Naive thymus-derived CD4-positive, alpha-beta T cell (primary cell): ENCODE data around the gene PHACTR4. TPM values are rescaled to one million over a fixed set of nuclear protein-coding genes. Genes with fewer than 3 reads are reported as not detected.
"Not testable (repeated sequence)": the region's sequence is repeated elsewhere in the genome, so short reads cannot be mapped to it uniquely, and the experiment has no call there.

Source experiments
- ATAC-seq: fragments of 150-1000 bp; cut with Tn5 transposase; 2 replicates; pipeline ENCODE4 v1.10.0; 2021; ENCODE audit warnings: mild to moderate bottlenecking, moderate library complexity
- CTCF ChIA-PET: fragments of 350-600 bp; sonication (Branson Sonifier 250); formaldehyde crosslinking; loops from one replicate; lab custom pipeline; 2021; ENCODE audit warnings: antibody characterized with exemption; lab: Charles Lee
- POLR2A ChIA-PET: fragments of 350-600 bp; sonication (Branson Sonifier 250); formaldehyde crosslinking; loops from one replicate; lab custom pipeline; 2021; ENCODE audit warnings: antibody characterized with exemption, inconsistent platforms; lab: Charles Lee
- DNase-seq, 9 donors: peaks; one replicate each; pipeline versions ENCODE4 v3.0.0 to v3.0.0-alpha.2; 2020 to 2022; ENCODE audit warnings: mixed read lengths in 1 of 9
- H3K27ac ChIP-seq: one replicate; pipeline ENCODE4 v1.7.0; 2013; ENCODE audit warnings: mild to moderate bottlenecking, low read depth, low read length, moderate library complexity
- H3K27me3 ChIP-seq, 2 donors: one replicate each; pipeline ENCODE4 v1.7.0; 2013; ENCODE audit warnings: low read length in 2 of 2, mild to moderate bottlenecking in 2 of 2, moderate library complexity in 2 of 2; ENCODE audit not compliant: control insufficient read depth in 2 of 2, insufficient read depth in 2 of 2
- H3K36me3 ChIP-seq, 3 experiments: 1 replicate in 2 of 3; 2 replicates in 1 of 3; pipeline ENCODE4 v1.7.0; 2013; ENCODE audit warnings: low read length in 3 of 3, mild to moderate bottlenecking in 3 of 3, moderate library complexity in 1 of 3; ENCODE audit not compliant: insufficient read depth in 3 of 3, control insufficient read depth in 2 of 3
- H3K4me1 ChIP-seq, 2 donors: one replicate each; pipeline ENCODE4 v1.7.0; 2013; ENCODE audit warnings: low read length in 2 of 2, mild to moderate bottlenecking in 2 of 2, moderate library complexity in 1 of 2; ENCODE audit not compliant: control insufficient read depth in 2 of 2, insufficient read depth in 2 of 2
- H3K4me3 ChIP-seq: 2 replicates; pipeline ENCODE4 v1.7.0; 2013; ENCODE audit warnings: mild to moderate bottlenecking, low read length
- H3K9me3 ChIP-seq, 3 experiments: 1 replicate in 2 of 3; 2 replicates in 1 of 3; pipeline ENCODE4 v1.7.0; 2013; ENCODE audit warnings: low read length in 3 of 3; ENCODE audit not compliant: control insufficient read depth in 2 of 3
- H3K27ac Mint-ChIP-seq, 9 donors: one replicate each; pipeline ENCODE4 v1.8.0; 2020 to 2022; ENCODE audit warnings: mixed read lengths in 9 of 9, mild to moderate bottlenecking in 8 of 9, moderate library complexity in 5 of 9, inconsistent platforms in 2 of 9
- H3K27me3 Mint-ChIP-seq, 5 donors: one replicate each; pipeline ENCODE4 v1.8.0; 2021 to 2022; ENCODE audit warnings: mixed read lengths in 5 of 5, mild to moderate bottlenecking in 1 of 5
- H3K36me3 Mint-ChIP-seq, 5 donors: one replicate each; pipeline ENCODE4 v1.8.0; 2020 to 2022; ENCODE audit warnings: mixed read lengths in 5 of 5, mild to moderate bottlenecking in 3 of 5, inconsistent platforms in 1 of 5
- H3K4me1 Mint-ChIP-seq, 7 donors: one replicate each; pipeline ENCODE4 v1.8.0; 2020 to 2022; ENCODE audit warnings: mixed read lengths in 7 of 7, mild to moderate bottlenecking in 3 of 7, inconsistent platforms in 1 of 7
- H3K4me3 Mint-ChIP-seq, 10 donors: one replicate each; pipeline ENCODE4 v1.8.0; 2020 to 2022; ENCODE audit warnings: mild to moderate bottlenecking in 10 of 10, mixed read lengths in 10 of 10, moderate library complexity in 6 of 10, inconsistent platforms in 2 of 10
- H3K9me3 Mint-ChIP-seq, 11 donors: one replicate each; pipeline ENCODE4 v1.8.0; 2020 to 2022; ENCODE audit warnings: mixed read lengths in 11 of 11, mild to moderate bottlenecking in 4 of 11, inconsistent platforms in 1 of 11, moderate library complexity in 1 of 11
- intact Hi-C, 2 donors: fragments of 100-400 bp; cut with micrococcal nuclease; formaldehyde crosslinking; loops; one replicate each; pipeline ENCODE4 v1.15.1; 2023
- polyA plus RNA-seq, 2 donors: library from polyadenylated mRNA; unstranded; fragments of 300-500 nt; fragmentation: Illumina TruSeq; gene quantifications; one replicate each; pipeline ENCODE4 v1.2.3, GENCODE V29; 2021
- total RNA-seq, 6 experiments: library from RNA in 5 of 6; stranded (reverse) in 5 of 6; gene quantifications; 1 replicate in 5 of 6; 2 replicates in 1 of 6; pipeline ENCODE4 v1.2.3 and lab custom pipeline; 2021 to 2026

Gene PHACTR4
- total and polyA plus RNA-seq, 7 experiments from 2014 or later, result 8.5 to 29.0 (median 23.0) TPM

DNA sequence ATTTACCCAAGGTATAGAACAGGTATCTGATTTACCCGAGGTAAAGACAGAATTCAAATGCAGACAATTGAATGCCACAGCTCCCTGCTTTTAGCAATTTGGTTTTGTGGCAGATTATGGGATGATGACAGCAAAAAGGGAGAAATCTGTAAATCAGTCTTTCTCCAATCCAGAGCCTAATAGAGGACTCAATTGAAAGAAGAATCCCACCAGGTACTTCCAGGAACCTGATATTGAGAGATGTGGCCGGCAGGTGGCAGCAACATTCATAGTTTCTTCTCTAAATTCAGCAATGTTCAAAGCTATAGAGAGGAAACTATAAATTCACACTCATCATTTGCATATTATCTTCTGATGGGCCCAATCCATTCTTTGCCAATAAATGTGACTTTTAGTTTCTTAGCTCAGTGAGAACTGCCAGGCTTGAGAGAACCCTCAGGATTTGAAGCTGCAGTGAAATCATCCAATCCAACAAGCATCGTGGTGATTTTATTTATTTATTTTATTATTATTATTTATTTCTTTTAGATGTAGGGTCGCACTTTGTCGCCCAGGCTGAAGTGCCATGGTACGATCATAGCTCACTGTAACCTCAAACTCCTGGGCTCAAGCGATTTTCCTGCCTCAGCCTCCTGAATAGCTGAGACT, 9.8 kb upstream of the PHACTR4 start:
- Mint-ChIP-seq H3K4me1 (peaks cover 0 to 4% (median 0%) of the 10 kb centered on the region in 7 donors), H3K36me3 (no peaks in the 10 kb centered on the region), H3K27me3 (peaks cover 0 to 9% (median 0%) of the 10 kb centered on the region in 5 donors), H3K27ac (no peak overlapping the region), H3K4me3 (no peak overlapping the region), H3K9me3 (peaks cover 0 to 1% (median 0%) of the 10 kb centered on the region in 11 donors)
- ATAC-seq, result peak; percentile 80
- no peaks in the 10 kb centered on the region for H3K9me3 ChIP-seq
- H3K27ac ChIP-seq, result no peak overlapping the region
- POLR2A ChIA-PET, result interaction anchor here (0.7 to 1.6 kb wide), 4 partner anchors 9 to 476 kb away, joined by 3 to 10 read pairs (median 4); partner anchors contain the start of gene TAF12
- CTCF ChIA-PET, result interaction anchor here (0.5 to 4.0 kb wide), 15 partner anchors 11 to 680 kb away, joined by 3 to 29 read pairs (median 3); partner anchors contain the start of gene PHACTR4
- H3K4me1 ChIP-seq, result no peaks in the 10 kb centered on the region
- H3K36me3 ChIP-seq, result no peaks in the 10 kb centered on the region
- intact Hi-C loops, result loop anchor here (1.0 to 2.0 kb wide), 3 partner anchors 111 to 518 kb away; no protein-coding TSS in a partner anchor
- H3K27me3 ChIP-seq, result no peaks in the 10 kb centered on the region
- DNase-seq, result peak; percentile 26 to 67 (median 54)
- H3K4me3 ChIP-seq, result no peak overlapping the region

DNA sequence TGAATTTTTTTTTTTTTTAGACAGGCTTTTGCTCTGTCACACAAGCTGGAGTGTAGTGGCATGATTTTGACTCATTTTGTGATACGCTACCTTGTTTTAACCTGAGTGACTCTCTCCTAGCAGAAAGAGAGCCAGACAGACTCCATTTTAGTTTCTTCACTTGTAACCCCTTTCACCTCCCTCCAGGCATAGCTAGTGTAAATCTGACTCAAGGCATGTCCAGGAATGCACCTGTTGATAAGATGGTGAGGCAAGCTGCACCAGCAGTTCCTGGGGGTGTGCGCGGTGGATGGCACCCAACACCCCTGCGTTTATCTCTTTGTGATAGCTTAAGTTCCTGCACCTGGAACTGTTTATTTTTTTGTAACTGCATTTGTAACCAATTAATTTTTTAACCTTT, 4.7 kb upstream of the PHACTR4 start:
- no peak overlapping the region for H3K4me3 ChIP-seq
- ATAC-seq, result no peak
- Mint-ChIP-seq H3K9me3 (no peaks in the 10 kb centered on the region), H3K4me1 (peaks cover 0 to 10% (median 9%) of the 10 kb centered on the region in 7 donors), H3K36me3 (no peaks in the 10 kb centered on the region), H3K27me3 (peaks cover 0 to 8% (median 0%) of the 10 kb centered on the region in 5 donors), H3K4me3 (no peak overlapping the region), H3K27ac (no peak overlapping the region)
- H3K9me3 ChIP-seq, result no peaks in the 10 kb centered on the region
- H3K27ac ChIP-seq, result no peak overlapping the region
- peaks cover 4 to 6% of the 10 kb centered on the region in 2 donors for H3K4me1 ChIP-seq
- H3K36me3 ChIP-seq, result peaks cover 0 to 5% (median 0%) of the 10 kb centered on the region in 3 experiments
- DNase-seq, result no peak
- ChIA-PET POLR2A (interaction anchor here (0.6 kb wide), 2 partner anchors 159 to 1646 kb away, joined by 3 read pairs; no protein-coding TSS in a partner anchor), CTCF (no interaction called here)
- H3K27me3 ChIP-seq, result no peaks in the 10 kb centered on the region
- intact Hi-C loops, result loop anchor here (5.0 kb wide), 2 partner anchors 142 to 277 kb away; partner anchors contain the start of genes RCC1 (in 1 of the 2) and TAF12 (in 1 of the 2)

DNA sequence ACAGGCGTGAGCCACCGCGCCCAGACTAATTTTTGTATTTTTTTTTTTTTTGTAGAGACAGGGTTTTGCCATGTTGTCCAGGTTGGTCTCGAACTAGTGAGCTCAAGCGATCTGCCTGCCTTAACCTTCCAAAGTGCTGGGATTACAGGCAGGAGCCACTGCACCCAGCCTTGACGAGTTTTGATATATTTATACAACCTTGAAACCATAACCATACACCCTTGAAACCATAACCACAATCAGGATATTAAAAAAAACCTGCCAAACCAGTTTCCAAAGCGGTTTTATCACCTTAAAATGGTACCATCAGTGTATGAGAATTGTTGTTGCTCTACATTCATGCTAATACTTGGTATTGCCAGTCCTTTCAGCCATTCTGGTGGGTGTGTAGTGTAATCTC, 3.7 kb upstream of the PHACTR4 start:
- Histone ChIP-seq H3K27ac (no peak overlapping the region), H3K9me3 (no peaks in the 10 kb centered on the region), H3K4me3 (no peak overlapping the region), H3K4me1 (peaks cover 9 to 11% of the 10 kb centered on the region in 2 donors), H3K27me3 (no peaks in the 10 kb centered on the region), H3K36me3 (peaks cover 0 to 7% (median 0%) of the 10 kb centered on the region in 3 experiments)
- no peaks in the 10 kb centered on the region for H3K9me3 Mint-ChIP-seq
- no peaks in the 10 kb centered on the region for H3K36me3 Mint-ChIP-seq
- ChIA-PET POLR2A (no interaction called here), CTCF (no interaction called here)
- ATAC-seq, result no peak
- peaks cover 0 to 19% (median 16%) of the 10 kb centered on the region in 7 donors for H3K4me1 Mint-ChIP-seq
- no peak overlapping the region for H3K27ac Mint-ChIP-seq
- DNase-seq, result no peak
- H3K27me3 Mint-ChIP-seq, result peaks cover 0 to 8% (median 0%) of the 10 kb centered on the region in 5 donors
- intact Hi-C loops, result loop anchor here (5.0 kb wide), 2 partner anchors 141 to 276 kb away; partner anchors contain the start of genes RCC1 (in 1 of the 2) and TAF12 (in 1 of the 2)
- no peak overlapping the region for H3K4me3 Mint-ChIP-seq

DNA sequence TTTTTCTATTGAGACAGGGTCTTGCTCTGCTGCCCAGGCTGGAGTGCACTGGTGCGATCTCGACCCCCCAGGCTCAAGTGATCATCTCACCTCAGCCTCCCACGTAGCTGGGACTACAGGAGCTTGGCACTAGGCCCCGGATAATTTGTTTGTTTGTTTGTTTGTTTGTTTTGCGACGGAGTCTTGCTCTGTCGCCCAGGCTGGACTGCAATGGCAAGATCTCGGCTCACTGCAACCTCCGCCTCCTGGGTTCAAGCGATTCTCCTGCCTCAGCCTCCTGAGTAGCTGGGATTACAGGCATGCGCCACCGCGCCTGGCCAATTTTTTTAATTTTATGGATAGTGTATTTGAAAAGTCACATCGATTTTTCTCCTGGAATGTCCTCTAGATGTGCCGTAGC, 932 bp upstream of the PHACTR4 start:
- Mint-ChIP-seq H3K4me3 (peak overlapping the region; percentile 82 to 98 (median 94)), H3K4me1 (peaks cover 1 to 30% (median 25%) of the 10 kb centered on the region in 7 donors), H3K27ac (peak overlapping the region; percentile 88 to 99 (median 91))
- not testable (repeated sequence) for H3K36me3 Mint-ChIP-seq, H3K9me3 ChIP-seq, H3K4me3 ChIP-seq, H3K27me3 ChIP-seq, DNase-seq, H3K27ac ChIP-seq, H3K36me3 ChIP-seq, H3K9me3 Mint-ChIP-seq, H3K27me3 Mint-ChIP-seq, ATAC-seq
- H3K4me1 ChIP-seq, result peaks cover 10 to 11% of the 10 kb centered on the region in 2 donors
- CTCF ChIA-PET, result interaction anchor here (0.7 to 1.2 kb wide), 2 partner anchors 32 to 120 kb away, joined by 3 to 4 read pairs; no protein-coding TSS in a partner anchor
- POLR2A ChIA-PET, result interaction anchor here (0.7 to 1.3 kb wide), 6 partner anchors 9 to 275 kb away, joined by 3 to 5 read pairs (median 3); partner anchors contain the start of gene TAF12
- intact Hi-C loops, result loop anchor here (1.0 to 5.0 kb wide), 8 partner anchors 39 to 369 kb away; partner anchors contain the start of genes MED18 (in 2 of the 2), SESN2 (in 2 of the 2), RCC1 (in 1 of the 2) and TAF12 (in 1 of the 2)

DNA sequence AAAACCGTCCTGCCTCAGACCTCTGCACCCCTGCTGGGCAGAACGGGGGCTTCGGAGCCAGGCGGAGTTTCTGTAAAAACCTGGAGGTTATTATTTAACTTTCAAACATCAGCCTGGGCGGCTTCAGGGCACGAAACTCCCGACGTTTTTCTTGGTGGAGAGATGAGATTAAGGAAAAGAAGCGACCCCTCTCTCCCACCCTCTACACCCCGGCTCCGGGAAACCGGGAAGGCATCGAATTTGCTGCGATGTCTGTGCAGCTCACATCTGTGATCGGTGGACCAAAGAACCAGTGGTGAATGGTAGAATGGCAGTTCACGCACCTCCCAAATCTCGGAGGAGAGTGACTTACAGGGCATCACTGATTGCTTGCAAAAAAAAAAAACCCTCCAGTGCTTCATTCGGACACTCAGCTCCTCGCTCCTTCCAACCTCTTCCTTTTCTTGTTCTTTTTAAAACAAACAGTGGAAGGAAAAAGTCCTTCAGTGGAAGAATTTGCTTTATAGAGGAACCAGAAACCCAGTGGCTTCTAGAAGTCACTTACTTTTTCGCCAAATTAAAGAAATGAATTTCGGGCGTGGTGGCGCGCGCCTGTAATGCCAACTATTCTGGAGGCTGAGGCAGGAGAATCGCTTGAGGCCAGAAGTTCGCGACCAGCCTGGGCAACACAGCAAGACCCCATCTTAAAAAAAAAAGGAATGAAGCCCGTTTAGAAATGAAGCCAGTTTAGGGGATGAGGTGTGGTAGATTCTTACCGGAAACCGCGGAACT, 884 bp downstream of the PHACTR4 start:
- no peaks in the 10 kb centered on the region for H3K9me3 Mint-ChIP-seq
- DNase-seq (peak in 4 of 9 donors; percentile 7 to 30 (median 13)), ATAC-seq (no peak)
- no peaks in the 10 kb centered on the region for H3K27me3 Mint-ChIP-seq
- H3K4me1 ChIP-seq, result peaks cover 10 to 11% of the 10 kb centered on the region in 2 donors
- no peaks in the 10 kb centered on the region for H3K27me3 ChIP-seq
- ChIA-PET CTCF (interaction anchor here (0.7 to 2.1 kb wide), 4 partner anchors 11 to 1428 kb away, joined by 3 to 6 read pairs (median 3); no protein-coding TSS in a partner anchor), POLR2A (interaction anchor here (0.6 to 1.8 kb wide), 8 partner anchors 36 to 516 kb away, joined by 3 to 5 read pairs (median 4); partner anchors contain the start of genes MED18 and TRNAU1AP)
- H3K4me3 Mint-ChIP-seq, result peak overlapping the region; percentile 82 to 98 (median 94)
- peak overlapping the region; percentile 79 for H3K27ac ChIP-seq
- intact Hi-C loops, result no loop called here
- peaks cover 15 to 44% (median 38%) of the 10 kb centered on the region in 7 donors for H3K4me1 Mint-ChIP-seq
- H3K36me3 Mint-ChIP-seq, result peaks cover 0 to 2% (median 0%) of the 10 kb centered on the region in 5 donors
- H3K9me3 ChIP-seq, result no peaks in the 10 kb centered on the region
- H3K27ac Mint-ChIP-seq, result peak overlapping the region; percentile 85 to 95 (median 90)
- H3K4me3 ChIP-seq, result peak overlapping the region; percentile 74
- peaks cover 0 to 7% (median 0%) of the 10 kb centered on the region in 3 experiments for H3K36me3 ChIP-seq

DNA sequence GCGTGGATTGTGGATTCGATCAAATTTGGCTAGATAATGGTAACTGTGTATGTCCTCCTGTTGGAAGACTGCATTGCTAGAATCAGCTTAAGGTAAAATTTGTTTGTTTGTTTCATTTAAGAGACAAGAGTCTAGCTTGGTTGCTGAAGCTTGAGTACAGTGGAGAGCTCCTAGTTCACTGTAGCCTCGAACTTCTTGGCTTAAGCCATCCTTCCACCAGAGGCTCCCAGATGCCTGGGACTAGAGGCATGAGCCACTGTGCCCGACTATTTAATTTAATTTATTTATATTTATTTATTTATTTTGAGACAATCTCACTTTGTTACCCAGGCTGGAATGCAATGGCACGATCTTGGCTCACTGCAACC, 1.5 kb downstream of the PHACTR4 start:
- H3K4me1 Mint-ChIP-seq, result peaks cover 15 to 44% (median 38%) of the 10 kb centered on the region in 7 donors
- Histone ChIP-seq H3K9me3 (no peaks in the 10 kb centered on the region), H3K4me1 (peaks cover 10 to 11% of the 10 kb centered on the region in 2 donors), H3K27me3 (no peaks in the 10 kb centered on the region), H3K4me3 (peak overlapping the region; percentile 74), H3K36me3 (peaks cover 0 to 7% (median 0%) of the 10 kb centered on the region in 3 experiments), H3K27ac (no peak overlapping the region)
- H3K4me3 Mint-ChIP-seq, result peak overlapping the region; percentile 82 to 98 (median 94)
- no peak for DNase-seq
- no peaks in the 10 kb centered on the region for H3K9me3 Mint-ChIP-seq
- POLR2A ChIA-PET, result interaction anchor here (0.6 to 1.8 kb wide), 6 partner anchors 42 to 515 kb away, joined by 3 to 5 read pairs (median 4); partner anchors contain the start of genes MED18 and TRNAU1AP
- no peak for ATAC-seq
- peak overlapping the region in 8 of 9 donors; percentile 54 to 91 (median 87) for H3K27ac Mint-ChIP-seq
- CTCF ChIA-PET, result interaction anchor here (0.5 to 2.1 kb wide), 5 partner anchors 11 to 1428 kb away, joined by 3 to 6 read pairs (median 3); no protein-coding TSS in a partner anchor
- intact Hi-C loops, result no loop called here
- peaks cover 0 to 3% (median 0%) of the 10 kb centered on the region in 5 donors for H3K36me3 Mint-ChIP-seq
- H3K27me3 Mint-ChIP-seq, result no peaks in the 10 kb centered on the region
